ENCODE measurements around the gene PLPP2.
A peak's percentile ranks its signal among the peaks of the same experiment; 100 is the strongest.

Gene PLPP2

GRCh38 chr19:291006-291521 is at the start of gene PLPP2:
Gene PLPP2, minus strand, starts transcription at chr19:291403. Its CDS starts 67 bp downstream, at chr19:291336.
- Histone ChIP-seq H3K36me3 (no peaks in the 10 kb centered on the region), H3K9me3 (replicated peaks in 1 of 11) (peaks cover 0 to 17% (median 0%) of the 10 kb centered on the region in 11 experiments; a peak in 5 of 22 replicates), H3K9ac (no peak within 1 kb of the TSS), H3K27me3 (peaks cover 16 to 35% (median 27%) of the 10 kb centered on the region in 11 experiments; a peak in 21 of 22 replicates), H3K4me3 (no peak within 1 kb of the TSS), H4K20me1 (peaks cover 0 to 5% (median 0%) of the 10 kb centered on the region in 11 experiments; a peak in 2 of 22 replicates), H3K4me1 (peaks cover 0 to 3% (median 0%) of the 10 kb centered on the region in 10 experiments; a peak in 2 of 20 replicates), H3K4me2 (no peak within 1 kb of the TSS), H3K27ac (no peak within 1 kb of the TSS)
- no peak for TF ChIP-seq Cebpa-rat (IDR thresholded peaks at IDR 0.05)

- Histone ChIP-seq H3K4me2 (peak overlapping the region; percentile 41 to 95 (median 83); a peak in 20 of 22 replicates), H3K4me3 (no peak overlapping the region), H3K4me1 (peaks cover 31 to 48% (median 39%) of the 10 kb centered on the region in 10 experiments)
Observed at GRCh38 chr19:340620-341385, 49.6 kb upstream of the PLPP2 start.

GRCh38 chr19:339262-339887 is 48.2 kb upstream of the PLPP2 start:
- Histone ChIP-seq H3K4me2 (0 out of 22 replicates have a peak overlapping the region, but pooled peaks of 1 of the 11 experiments have one; percentile 34), H3K9ac (no peak overlapping the region), H3K27me3 (no peaks in the 10 kb centered on the region), H3K27ac (no peak overlapping the region; a peak in 1 of 22 replicates), H3K4me1 (peaks cover 31 to 48% (median 39%) of the 10 kb centered on the region in 10 experiments), H4K20me1 (peaks cover 6 to 60% (median 43%) of the 10 kb centered on the region in 11 experiments; a peak in 16 of 22 replicates), H3K36me3 (peaks cover 8 to 47% (median 29%) of the 10 kb centered on the region in 11 experiments), H3K9me3 (replicated peaks in 1 of 11) (peaks cover 0 to 41% (median 20%) of the 10 kb centered on the region in 11 experiments; a peak in 18 of 22 replicates), H3K4me3 (no peak overlapping the region)
- no peak for TF ChIP-seq Cebpa-rat (IDR thresholded peaks at IDR 0.05)

More at GRCh38 chr19:340620-341385, 49.6 kb upstream of the PLPP2 start:
- Histone ChIP-seq H3K27ac (no peak overlapping the region), H3K9me3 (replicated peaks in 1 of 11) (peaks cover 0 to 52% (median 24%) of the 10 kb centered on the region in 11 experiments; a peak in 18 of 22 replicates), H4K20me1 (peaks cover 6 to 49% (median 33%) of the 10 kb centered on the region in 11 experiments; a peak in 16 of 22 replicates), H3K36me3 (peaks cover 0 to 33% (median 17%) of the 10 kb centered on the region in 11 experiments; a peak in 18 of 22 replicates), H3K9ac (no peak overlapping the region), H3K27me3 (no peaks in the 10 kb centered on the region)
- TF ChIP-seq Cebpa-rat (IDR thresholded peaks at IDR 0.05): no peak

- no peak overlapping the region for H3K4me3 ChIP-seq
- peak overlapping the region in 1 of 11 experiments; percentile 28; a peak in 3 of 22 replicates for H3K27ac ChIP-seq
- 0 out of 22 replicates have a peak, but pooled peaks of 1 of the 11 experiments have one; percentile 15 for TF ChIP-seq Cebpa-rat (IDR thresholded peaks at IDR 0.05)
- no peak overlapping the region for H3K9ac ChIP-seq
- peak overlapping the region in 6 of 11 experiments; percentile 2 to 50 (median 11); a peak in 7 of 22 replicates for H3K4me2 ChIP-seq
- peaks cover 0 to 41% (median 20%) of the 10 kb centered on the region in 11 experiments; a peak in 18 of 22 replicates for H3K9me3 ChIP-seq (replicated peaks in 1 of 11)
- no peaks in the 10 kb centered on the region for H3K27me3 ChIP-seq
- H4K20me1 ChIP-seq: peaks cover 6 to 60% (median 41%) of the 10 kb centered on the region in 11 experiments; a peak in 16 of 22 replicates
- H3K4me1 ChIP-seq: peaks cover 29 to 45% (median 36%) of the 10 kb centered on the region in 10 experiments
- peaks cover 10 to 53% (median 34%) of the 10 kb centered on the region in 11 experiments for H3K36me3 ChIP-seq
Observed at GRCh38 chr19:338421-338820, 47.2 kb upstream of the PLPP2 start.

GRCh38 chr19:336067-336614 is 44.9 kb upstream of the PLPP2 start:
- Histone ChIP-seq H3K27me3 (no peaks in the 10 kb centered on the region), H4K20me1 (peaks cover 0 to 37% (median 21%) of the 10 kb centered on the region in 11 experiments; a peak in 14 of 22 replicates), H3K4me1 (peaks cover 8 to 22% (median 13%) of the 10 kb centered on the region in 10 experiments; a peak in 19 of 20 replicates), H3K36me3 (peaks cover 16 to 64% (median 44%) of the 10 kb centered on the region in 11 experiments), H3K9ac (no peak overlapping the region), H3K27ac (no peak overlapping the region), H3K9me3 (replicated peaks in 1 of 11) (peaks cover 5 to 48% (median 26%) of the 10 kb centered on the region in 11 experiments; a peak in 20 of 22 replicates), H3K4me3 (no peak overlapping the region), H3K4me2 (no peak overlapping the region)
- TF ChIP-seq Cebpa-rat (IDR thresholded peaks at IDR 0.05): no peak

- no peak overlapping the region for H3K27ac ChIP-seq
- no peak overlapping the region for H3K9ac ChIP-seq
- H3K4me1 ChIP-seq: peaks cover 3 to 16% (median 8%) of the 10 kb centered on the region in 10 experiments; a peak in 19 of 20 replicates
- H4K20me1 ChIP-seq: peaks cover 0 to 31% (median 15%) of the 10 kb centered on the region in 11 experiments; a peak in 14 of 22 replicates
- no peaks in the 10 kb centered on the region for H3K27me3 ChIP-seq
- TF ChIP-seq Cebpa-rat (IDR thresholded peaks at IDR 0.05): no peak
- H3K4me2 ChIP-seq: no peak overlapping the region
- H3K36me3 ChIP-seq: peaks cover 22 to 67% (median 49%) of the 10 kb centered on the region in 11 experiments
- peaks cover 11 to 51% (median 32%) of the 10 kb centered on the region in 11 experiments for H3K9me3 ChIP-seq (replicated peaks in 1 of 11)
- H3K4me3 ChIP-seq: no peak overlapping the region
Observed at GRCh38 chr19:335486-336066, 44.4 kb upstream of the PLPP2 start.

- Histone ChIP-seq H4K20me1 (peaks cover 0 to 29% (median 14%) of the 10 kb centered on the region in 11 experiments; a peak in 14 of 22 replicates), H3K9ac (no peak overlapping the region), H3K9me3 (replicated peaks in 1 of 11) (peaks cover 16 to 53% (median 36%) of the 10 kb centered on the region in 11 experiments), H3K4me2 (no peak overlapping the region), H3K4me1 (peaks cover 0 to 12% (median 4%) of the 10 kb centered on the region in 10 experiments; a peak in 10 of 20 replicates), H3K36me3 (peaks cover 27 to 67% (median 51%) of the 10 kb centered on the region in 11 experiments), H3K27ac (no peak overlapping the region), H3K27me3 (no peaks in the 10 kb centered on the region), H3K4me3 (no peak overlapping the region)
- no peak for TF ChIP-seq Cebpa-rat (IDR thresholded peaks at IDR 0.05)
Observed at GRCh38 chr19:335072-335471, 43.9 kb upstream of the PLPP2 start.
